Keratinocyte (primary cell): ENCODE data around the gene MACROH2A2. TPM values are rescaled to one million over a fixed set of nuclear protein-coding genes. Genes with fewer than 3 reads are reported as not detected.

Source experiments
- DNase-seq: peaks from one replicate; pipeline ENCODE4 v3.0.0-alpha.2; 2011; ENCODE audit warnings: low read depth, missing footprints, low spot score
- FAIRE-seq: peaks from 2 replicates; lab custom pipeline; 2011; peaks lifted over from hg19 to GRCh38; lab: Jason Lieb, UNC
- H2AFZ ChIP-seq: 2 replicates; pipeline ENCODE4 v1.6.0; 2012; ENCODE audit warnings: low read length, control low read depth, inconsistent platforms; ENCODE audit not compliant: control insufficient read depth
- H3K27ac ChIP-seq: 2 replicates; pipeline ENCODE4 v1.5.1; 2011; ENCODE audit warnings: low read length; ENCODE audit not compliant: control insufficient read depth, insufficient read depth
- H3K27me3 ChIP-seq: 3 replicates; pipeline ENCODE4 v1.6.0; 2011; ENCODE audit warnings: low read length; ENCODE audit not compliant: control insufficient read depth, insufficient read depth; ENCODE audit errors: extremely low read depth
- H3K36me3 ChIP-seq, 2 experiments: 2 replicates in 1 of 2; 3 replicates in 1 of 2; pipeline ENCODE4 v1.5.1; 2011; ENCODE audit warnings: low read length in 2 of 2, mild to moderate bottlenecking in 1 of 2; ENCODE audit not compliant: control insufficient read depth in 2 of 2, insufficient read depth in 2 of 2; ENCODE audit errors: extremely low read depth in 1 of 2
- H3K4me1 ChIP-seq: 3 replicates; pipeline ENCODE4 v1.5.1; 2011; ENCODE audit warnings: low read length; ENCODE audit not compliant: control insufficient read depth, insufficient read depth; ENCODE audit errors: extremely low read depth
- H3K4me2 ChIP-seq: 3 replicates; pipeline ENCODE4 v1.6.0; 2011; ENCODE audit warnings: low read depth, low read length; ENCODE audit not compliant: control insufficient read depth, insufficient read depth; ENCODE audit errors: extremely low read depth
- H3K4me3 ChIP-seq, 3 experiments: fragments of 200-600 bp in 1 of 3; sonication (generic) in 1 of 3; 2 replicates in 2 of 3; 3 replicates in 1 of 3; pipeline ENCODE4 v1.5.1; 2011 to 2016; ENCODE audit warnings: low read length in 3 of 3, mild to moderate bottlenecking in 3 of 3, control low read depth in 2 of 3, inconsistent platforms in 1 of 3, low read depth in 1 of 3, mixed read lengths in 1 of 3, mixed run types in 1 of 3, moderate library complexity in 1 of 3; ENCODE audit not compliant: control insufficient read depth in 2 of 3, insufficient read depth in 2 of 3; ENCODE audit errors: extremely low read depth in 1 of 3
- H3K79me2 ChIP-seq: 2 replicates; pipeline ENCODE4 v1.6.0; 2012; ENCODE audit warnings: low read length; ENCODE audit not compliant: control insufficient read depth, insufficient read depth
- H3K9ac ChIP-seq: 3 replicates; pipeline ENCODE4 v1.6.0; 2011; ENCODE audit warnings: low read length; ENCODE audit not compliant: control insufficient read depth, insufficient read depth; ENCODE audit errors: extremely low read depth
- H3K9me1 ChIP-seq: 3 replicates; pipeline ENCODE4 v1.6.0; 2011; ENCODE audit warnings: low read length; ENCODE audit not compliant: control insufficient read depth, insufficient read depth; ENCODE audit errors: extremely low read depth
- H3K9me3 ChIP-seq: 2 replicates; pipeline ENCODE4 v1.5.1; 2012; ENCODE audit warnings: low read depth, low read length; ENCODE audit not compliant: control insufficient read depth
- H4K20me1 ChIP-seq: 3 replicates; pipeline ENCODE4 v1.6.0; 2011; ENCODE audit warnings: low read length; ENCODE audit not compliant: control insufficient read depth, insufficient read depth; ENCODE audit errors: extremely low read depth
- CTCF ChIP-seq, 3 experiments: IDR thresholded peaks in 1 of 3; conservative IDR thresholded peaks in 1 of 3; optimal IDR thresholded peaks in 1 of 3; 2 replicates in 2 of 3; 3 replicates in 1 of 3; pipeline versions ENCODE3 to v1.5.1; 2011; ENCODE audit warnings: low read length in 3 of 3, mild to moderate bottlenecking in 3 of 3, moderate library complexity in 2 of 3, control low read depth in 1 of 3, inconsistent platforms in 1 of 3; ENCODE audit not compliant: insufficient read depth in 2 of 3; ENCODE audit errors: extremely low read depth in 1 of 3
- EZH2 ChIP-seq: IDR thresholded peaks from one replicate; pipeline ENCODE4 v1.6.1; 2012; ENCODE audit warnings: inconsistent platforms, mild to moderate bottlenecking, low read length, moderate library complexity
- dilution Hi-C: fragments of 300-500 bp; cut with MboI; formaldehyde crosslinking; loops from one replicate; pipeline ENCODE4 v1.7.0; 2020; ENCODE audit warnings: low sequenced_read_pairs; ENCODE audit not compliant: extremely low pct_ligation_motif_present
- polyA plus RNA-seq, 5 experiments: library from polyadenylated mRNA; depleted of rRNA in 3 of 5; stranded (reverse) in 3 of 5; stranded (forward) in 1 of 5; unstranded in 1 of 5; fragments of >200 nt; gene quantifications; 1 replicate in 1 of 5; 2 replicates in 3 of 5; 3 replicates in 1 of 5; pipeline versions ENCODE4 v1.2.1 to v1.2.3, GENCODE V29; 2011 to 2012; ENCODE audit warnings: missing spikeins in 2 of 5, low read depth in 1 of 5, low replicate concordance in 1 of 5

MACROH2A2 gene
- polyA plus RNA-seq, 1 donor (not counting 4 experiments of a cell fraction or from before 2014, with no cell fraction given) = 11.6 TPM

- dilution Hi-C loops = no loop called here
- no peak overlapping the region for H3K9ac ChIP-seq
- no peaks in the 10 kb centered on the region for H3K4me1 ChIP-seq
- no peaks in the 10 kb centered on the region for H3K79me2 ChIP-seq
- H3K27ac ChIP-seq = no peak overlapping the region
- H3K36me3 ChIP-seq = no peaks in the 10 kb centered on the region
- H3K9me3 ChIP-seq = no peaks in the 10 kb centered on the region
- H3K9me1 ChIP-seq = no peaks in the 10 kb centered on the region
- H3K27me3 ChIP-seq = peaks cover 5% of the 10 kb centered on the region
- H2AFZ ChIP-seq = no peak overlapping the region
- no peak overlapping the region for H3K4me2 ChIP-seq
- FAIRE-seq (no peak), DNase-seq (no peak)
- H4K20me1 ChIP-seq = no peaks in the 10 kb centered on the region
- no peak for TF ChIP-seq EZH2
- no peak for TF ChIP-seq CTCF (optimal IDR thresholded peaks at IDR 0.05 in 1 of 3, IDR thresholded peaks at IDR 0.05 in 1 of 3, conservative IDR thresholded peaks at IDR 0.05 in 1 of 3; ENCODE audit: extremely low read depth in 1 of 3, insufficient read depth in 2 of 3, low read length in 3 of 3)
- H3K4me3 ChIP-seq = no peak overlapping the region
Measured at GRCh38 chr10:70031215-70031614, 21.4 kb upstream of the MACROH2A2 start.

DNA sequence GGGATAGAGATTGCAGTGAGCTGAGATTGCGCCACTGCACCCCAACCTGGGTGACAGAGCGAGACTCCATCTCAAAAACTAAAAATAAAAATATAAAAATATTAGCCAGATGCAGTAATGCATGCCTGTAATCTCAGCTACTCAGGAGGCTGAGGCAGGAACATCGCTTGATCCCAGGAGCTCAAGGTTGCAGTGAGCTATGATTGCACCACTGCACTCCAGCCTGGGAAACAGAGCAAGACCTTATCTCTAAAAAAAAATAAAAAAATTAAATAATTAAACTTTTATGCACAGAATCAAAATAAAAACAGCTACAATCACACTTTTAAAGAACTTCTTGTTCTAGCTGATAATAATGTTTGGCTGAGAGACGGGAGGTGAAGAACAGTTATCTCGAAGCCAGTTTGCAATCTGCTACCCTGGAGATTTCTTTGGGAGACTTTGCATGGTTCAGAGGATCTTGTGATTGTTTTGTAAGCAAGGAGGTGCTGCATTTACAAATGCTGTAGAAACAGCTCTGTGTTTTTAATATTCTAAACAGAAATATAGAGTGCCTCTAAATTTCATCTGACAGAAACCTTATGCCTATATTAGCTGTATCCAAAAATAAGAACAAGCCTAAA, 19.9 kb upstream of the MACROH2A2 start:
- DNase-seq = no peak
- Histone ChIP-seq H3K4me1 (no peaks in the 10 kb centered on the region), H3K27me3 (peaks cover 5% of the 10 kb centered on the region), H3K36me3 (no peaks in the 10 kb centered on the region), H3K9me1 (no peaks in the 10 kb centered on the region), H4K20me1 (no peaks in the 10 kb centered on the region), H3K27ac (no peak overlapping the region), H3K4me2 (no peak overlapping the region), H3K4me3 (no peak overlapping the region), H3K9ac (no peak overlapping the region), H3K79me2 (no peaks in the 10 kb centered on the region), H3K9me3 (no peaks in the 10 kb centered on the region), H2AFZ (no peak overlapping the region)
- TF ChIP-seq CTCF (optimal IDR thresholded peaks at IDR 0.05 in 1 of 3, IDR thresholded peaks at IDR 0.05 in 1 of 3, conservative IDR thresholded peaks at IDR 0.05 in 1 of 3; ENCODE audit: extremely low read depth in 1 of 3, insufficient read depth in 2 of 3, low read length in 3 of 3) = no peak
- TF ChIP-seq EZH2 = no peak
- no peak for FAIRE-seq
- dilution Hi-C loops = no loop called here
